Thymus (tissue), 14 donors: ENCODE data around the gene KIR2DL1. TPM values are rescaled to one million over a fixed set of nuclear protein-coding genes. Genes with fewer than 3 reads are reported as not detected.
"Not testable (repeated sequence)": the region's sequence is repeated elsewhere in the genome, so short reads cannot be mapped to it uniquely, and the experiment has no call there.

ENCODE experiments used
- DNase-seq, 9 donors: peaks; one replicate each; pipeline ENCODE4 v3.0.0-alpha.2; 2013; ENCODE audit warnings: low spot score in 9 of 9, low read depth in 6 of 9, missing footprints in 1 of 9
- H3K27ac ChIP-seq, 2 donors: one replicate each; pipeline ENCODE4 v1.5.1; 2013; ENCODE audit warnings: control low read depth in 1 of 2, low read depth in 1 of 2, low read length in 1 of 2, mild to moderate bottlenecking in 1 of 2, moderate library complexity in 1 of 2
- H3K27me3 ChIP-seq, 2 donors: one replicate each; pipeline ENCODE4 v1.5.1; 2013; ENCODE audit warnings: low read length in 1 of 2; ENCODE audit not compliant: control insufficient read depth in 2 of 2, insufficient read depth in 1 of 2
- H3K36me3 ChIP-seq, 2 donors: one replicate each; pipeline ENCODE4 v1.5.1; 2013; ENCODE audit warnings: low read length in 1 of 2, mild to moderate bottlenecking in 1 of 2, moderate library complexity in 1 of 2; ENCODE audit not compliant: control insufficient read depth in 2 of 2, insufficient read depth in 2 of 2
- H3K4me1 ChIP-seq, 2 donors: one replicate each; pipeline ENCODE4 v1.5.1; 2013; ENCODE audit warnings: low read length in 2 of 2; ENCODE audit not compliant: control insufficient read depth in 2 of 2, insufficient read depth in 2 of 2
- H3K4me3 ChIP-seq, 2 donors: one replicate each; pipeline ENCODE4 v1.5.1; 2013; ENCODE audit warnings: low read length in 2 of 2, control low read depth in 1 of 2, mild to moderate bottlenecking in 1 of 2
- H3K9me3 ChIP-seq, 2 donors: one replicate each; pipeline ENCODE4 v1.5.1; 2013; ENCODE audit warnings: low read length in 1 of 2, mild to moderate bottlenecking in 1 of 2; ENCODE audit not compliant: control insufficient read depth in 2 of 2, insufficient read depth in 1 of 2
- WGBS: extraction: QIAGEN DNeasy Blood & Tissue Kit; methylation state at CpG from one replicate; pipeline ENCODE4 v1.1.7; 2013; 5-methylcytosine and 5-hydroxymethylcytosine counted together
- long read RNA-seq, 10 donors: transcript quantifications; one replicate each; lab custom pipeline, GENCODE V29; 2026
- polyA plus RNA-seq: library from polyadenylated mRNA; stranded (reverse); fragments of 200-250 nt; gene quantifications from one replicate; pipeline ENCODE4 v1.2.3, GENCODE V29; 2013
- total RNA-seq: library from RNA; stranded (reverse); fragments of 120-200 nt; gene quantifications from one replicate; pipeline ENCODE4 v1.2.4, GENCODE V29; 2013
- donor health status: healthy.

The KIR2DL1 gene
- total RNA-seq (not detected), polyA plus RNA-seq (0.05 TPM)
- long read RNA-seq, donor 1: 0 reads
- long read RNA-seq, donor 2: 0 reads
- long read RNA-seq, donor 3: 0 reads
- long read RNA-seq, donor 4: 0 reads
- long read RNA-seq, donor 5: 0 reads
- long read RNA-seq, donor 6: 0 reads
- long read RNA-seq, donor 7: 0 reads
- long read RNA-seq, donor 8: 0 reads
- long read RNA-seq, donor 9: 0 reads
- long read RNA-seq, donor 10: 0 reads

DNA sequence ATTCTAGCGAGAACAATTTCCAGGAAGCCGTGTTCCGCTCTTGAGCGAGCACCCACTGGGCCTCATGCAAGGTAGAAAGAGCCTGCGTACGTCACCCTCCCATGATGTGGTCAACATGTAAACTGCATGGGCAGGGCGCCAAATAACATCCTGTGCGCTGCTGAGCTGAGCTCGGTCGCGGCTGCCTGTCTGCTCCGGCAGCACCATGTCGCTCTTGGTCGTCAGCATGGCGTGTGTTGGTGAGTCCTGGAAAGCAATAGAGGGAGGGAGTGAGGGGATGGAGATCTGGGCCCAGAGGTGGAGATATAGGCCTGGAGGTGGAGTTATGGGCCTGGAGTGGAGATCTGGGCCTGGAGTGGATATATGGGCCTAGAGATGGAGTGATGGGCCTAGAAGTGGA lies at the start of gene KIR2DL1:
Gene KIR2DL1 (plus strand): TSS at position 148 of the 400 bp plus-strand sequence. CDS start 58 bp downstream, at position 206.
- not testable (repeated sequence) for H3K27ac ChIP-seq, H3K4me1 ChIP-seq, H3K36me3 ChIP-seq, H3K27me3 ChIP-seq, H3K9me3 ChIP-seq, DNase-seq, H3K4me3 ChIP-seq
- 96% methylated on average over 15 of the region's 15 CpGs for WGBS

DNA sequence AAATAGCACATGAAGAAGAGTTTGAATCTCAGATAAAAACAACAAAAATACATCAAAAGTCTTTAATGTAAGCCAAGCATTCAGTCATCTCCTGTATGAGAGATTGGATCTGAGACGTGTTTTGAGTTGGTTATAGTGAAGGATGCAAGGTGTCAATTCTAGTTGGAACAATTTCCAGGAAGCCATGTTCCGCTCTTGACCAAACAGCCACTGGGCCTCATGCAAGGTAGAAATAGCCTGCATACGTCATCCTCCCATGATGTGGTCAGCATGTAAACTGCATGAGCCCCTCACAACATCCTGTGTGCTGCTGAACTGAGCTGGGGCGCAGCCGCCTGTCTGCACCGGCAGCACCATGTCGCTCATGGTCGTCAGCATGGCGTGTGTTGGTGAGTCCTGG lies 45.5 kb upstream of the KIR2DL1 start, which contains the start of gene KIR3DL3:
Gene KIR3DL3 (plus strand): TSS at position 301 of the 400 bp plus-strand sequence. CDS start 55 bp downstream, at position 356.
- Histone ChIP-seq H3K36me3 (no peaks in the 10 kb centered on the region), H3K4me3 (no peak within 1 kb of the TSS), H3K4me1 (no peaks in the 10 kb centered on the region), H3K27ac (no peak within 1 kb of the TSS), H3K9me3 (no peaks in the 10 kb centered on the region), H3K27me3 (no peaks in the 10 kb centered on the region)
- no peak for DNase-seq
- 93% methylated on average over 9 of the region's 9 CpGs for WGBS

DNA sequence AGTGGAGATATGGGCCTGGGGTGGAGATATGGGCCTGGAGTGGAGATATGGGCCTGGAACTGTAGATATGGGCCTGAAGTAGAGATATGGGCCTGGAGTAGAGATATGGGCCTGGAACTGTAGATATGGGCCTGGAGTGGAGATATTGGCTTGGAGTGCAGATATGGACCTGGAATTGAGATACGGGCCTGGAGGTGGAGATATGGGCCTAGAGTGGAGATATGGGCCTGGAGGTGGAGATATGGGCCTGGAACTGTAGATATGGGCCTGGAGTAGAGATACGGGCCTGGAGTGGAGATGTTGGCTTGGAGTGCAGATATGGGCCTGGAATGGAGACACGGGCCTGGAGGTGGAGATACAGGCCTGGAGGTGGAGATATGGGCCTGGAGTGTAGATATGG lies 44.9 kb upstream of the KIR2DL1 start:
- H3K36me3 ChIP-seq: no peaks in the 10 kb centered on the region
- 74% methylated on average over 3 of the region's 3 CpGs for WGBS
- H3K27me3 ChIP-seq: no peaks in the 10 kb centered on the region
- no peaks in the 10 kb centered on the region for H3K4me1 ChIP-seq
- H3K4me3 ChIP-seq: no peak overlapping the region
- no peaks in the 10 kb centered on the region for H3K9me3 ChIP-seq
- no peak for DNase-seq
- no peak overlapping the region for H3K27ac ChIP-seq

DNA sequence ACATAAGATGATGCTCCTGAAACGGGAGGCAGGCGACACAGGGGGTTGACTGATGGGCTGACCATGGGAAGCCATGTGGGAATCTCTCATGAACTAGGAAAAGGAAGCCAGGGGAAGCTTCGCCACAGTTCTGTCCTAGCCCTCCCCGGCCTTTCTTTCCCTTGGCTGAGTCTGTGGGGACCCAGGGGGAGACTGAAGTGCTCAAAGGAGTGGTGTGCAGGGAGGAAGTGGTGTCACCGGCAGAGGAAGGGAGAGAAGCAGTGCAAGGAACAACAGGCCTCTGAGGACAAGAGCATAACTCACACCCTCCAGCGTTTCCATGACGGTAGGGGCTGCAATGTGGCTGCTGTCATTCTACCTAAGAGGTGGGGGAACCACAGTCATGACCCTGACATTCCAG lies 44.3 kb upstream of the KIR2DL1 start:
- no peaks in the 10 kb centered on the region for H3K4me1 ChIP-seq
- H3K4me3 ChIP-seq: no peak overlapping the region

DNA sequence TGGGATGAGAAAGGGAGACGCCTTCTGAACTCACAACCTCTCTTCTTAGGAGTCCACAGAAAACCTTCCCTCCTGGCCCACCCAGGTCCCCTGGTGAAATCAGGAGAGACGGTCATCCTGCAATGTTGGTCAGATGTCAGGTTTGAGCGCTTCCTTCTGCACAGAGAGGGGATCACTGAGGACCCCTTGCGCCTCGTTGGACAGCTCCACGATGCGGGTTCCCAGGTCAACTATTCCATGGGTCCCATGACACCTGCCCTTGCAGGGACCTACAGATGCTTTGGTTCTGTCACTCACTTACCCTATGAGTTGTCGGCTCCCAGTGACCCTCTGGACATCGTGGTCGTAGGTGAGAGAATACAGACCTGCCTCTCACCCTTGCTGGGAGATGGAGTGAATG lies 42.0 kb upstream of the KIR2DL1 start:
- Histone ChIP-seq H3K27ac (no peak overlapping the region), H3K9me3 (no peaks in the 10 kb centered on the region), H3K4me1 (no peaks in the 10 kb centered on the region), H3K27me3 (no peaks in the 10 kb centered on the region), H3K36me3 (no peaks in the 10 kb centered on the region), H3K4me3 (no peak overlapping the region)
- 88% methylated on average over 10 of the region's 10 CpGs for WGBS
- no peak for DNase-seq

More for the DNA sequence above, 44.3 kb upstream of the KIR2DL1 start:
- H3K9me3 ChIP-seq: no peaks in the 10 kb centered on the region
- no peaks in the 10 kb centered on the region for H3K27me3 ChIP-seq
- no peak overlapping the region for H3K27ac ChIP-seq
- H3K36me3 ChIP-seq: no peaks in the 10 kb centered on the region
- WGBS: 90% methylated on average over 7 of the region's 7 CpGs
- no peak for DNase-seq

DNA sequence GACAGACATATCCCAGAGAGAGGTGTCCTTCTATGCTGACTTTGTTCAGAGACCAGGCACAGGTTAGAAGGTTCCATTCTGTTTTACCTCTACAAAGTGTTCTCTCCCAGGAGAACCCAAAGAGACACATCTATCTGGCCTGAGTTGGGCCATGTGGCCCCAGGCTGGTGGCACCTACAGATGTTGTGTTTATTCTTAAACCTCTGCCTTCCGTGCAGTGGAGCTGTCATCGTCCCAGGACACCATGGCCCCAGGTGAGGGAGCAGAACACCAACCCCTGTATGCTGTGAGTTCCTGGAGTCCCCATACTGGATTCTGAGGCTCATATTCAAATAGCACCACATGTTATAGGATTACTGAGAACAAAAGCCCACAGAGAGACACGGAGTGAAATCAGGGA lies 41.4 kb upstream of the KIR2DL1 start:
- no peaks in the 10 kb centered on the region for H3K4me1 ChIP-seq
- H3K27me3 ChIP-seq: no peaks in the 10 kb centered on the region
- no peak overlapping the region for H3K27ac ChIP-seq
- H3K9me3 ChIP-seq: no peaks in the 10 kb centered on the region
- no peak overlapping the region for H3K4me3 ChIP-seq
- H3K36me3 ChIP-seq: no peaks in the 10 kb centered on the region
- DNase-seq: no peak
- 67% methylated on average over 3 of the region's 3 CpGs for WGBS

DNA sequence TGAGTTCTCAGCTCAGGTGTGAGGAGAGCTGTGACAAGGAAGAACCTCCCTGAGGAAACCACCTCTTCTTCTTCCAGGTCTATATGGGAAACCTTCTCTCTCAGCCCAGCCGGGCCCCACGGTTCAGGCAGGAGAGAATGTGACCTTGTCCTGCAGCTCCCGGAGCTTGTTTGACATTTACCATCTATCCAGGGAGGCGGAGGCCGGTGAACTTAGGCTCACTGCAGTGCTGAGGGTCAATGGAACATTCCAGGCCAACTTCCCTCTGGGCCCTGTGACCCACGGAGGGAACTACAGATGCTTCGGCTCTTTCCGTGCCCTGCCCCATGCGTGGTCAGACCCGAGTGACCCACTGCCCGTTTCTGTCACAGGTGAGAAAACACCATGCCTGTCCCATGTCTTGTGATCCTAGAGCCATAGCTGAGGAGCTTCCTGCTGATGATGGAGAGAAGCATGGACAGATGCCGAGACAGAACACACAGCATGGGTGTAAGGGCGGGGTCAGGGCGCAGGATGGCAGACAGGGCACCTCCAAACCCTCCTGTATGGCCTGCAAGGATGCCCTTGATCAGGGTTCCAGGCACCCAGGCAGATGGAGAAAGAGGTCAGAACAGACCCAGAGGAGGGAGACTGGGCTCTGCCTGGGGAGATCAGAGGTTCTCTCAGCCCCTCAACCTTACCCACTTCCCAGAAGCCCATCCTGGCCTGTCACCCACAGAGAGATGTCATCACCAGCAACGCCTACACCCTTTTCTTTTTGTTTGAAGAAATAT lies 40.0 kb upstream of the KIR2DL1 start:
- Histone ChIP-seq H3K27ac (no peak overlapping the region), H3K36me3 (no peaks in the 10 kb centered on the region), H3K27me3 (no peaks in the 10 kb centered on the region), H3K9me3 (no peaks in the 10 kb centered on the region), H3K4me3 (no peak overlapping the region), H3K4me1 (no peaks in the 10 kb centered on the region)
- WGBS: 82% methylated on average over 15 of the region's 15 CpGs
- DNase-seq: no peak

DNA sequence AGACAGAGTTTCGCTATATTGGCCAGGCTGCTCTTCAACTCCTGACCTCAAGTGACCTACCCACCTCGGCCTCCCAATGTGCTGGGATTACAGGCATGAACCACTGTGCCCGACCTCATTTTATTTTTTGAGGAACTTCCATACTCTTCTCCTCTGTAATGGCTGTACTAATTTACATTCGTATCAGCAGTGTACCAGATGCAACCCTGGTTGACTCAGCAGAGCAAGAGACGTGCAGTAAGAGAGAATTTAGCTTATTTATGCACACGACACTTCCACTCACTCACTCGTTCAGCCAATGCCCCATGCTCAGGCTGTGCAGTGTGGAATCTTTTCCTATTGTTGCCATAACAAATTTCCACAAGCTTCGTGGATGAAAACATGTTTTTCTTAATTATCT lies 38.4 kb upstream of the KIR2DL1 start:
- Histone ChIP-seq H3K36me3 (no peaks in the 10 kb centered on the region), H3K9me3 (no peaks in the 10 kb centered on the region), H3K4me3 (no peak overlapping the region), H3K4me1 (no peaks in the 10 kb centered on the region), H3K27me3 (no peaks in the 10 kb centered on the region), H3K27ac (no peak overlapping the region)
- DNase-seq: no peak
- WGBS: 79% methylated on average over 8 of the region's 8 CpGs

DNA sequence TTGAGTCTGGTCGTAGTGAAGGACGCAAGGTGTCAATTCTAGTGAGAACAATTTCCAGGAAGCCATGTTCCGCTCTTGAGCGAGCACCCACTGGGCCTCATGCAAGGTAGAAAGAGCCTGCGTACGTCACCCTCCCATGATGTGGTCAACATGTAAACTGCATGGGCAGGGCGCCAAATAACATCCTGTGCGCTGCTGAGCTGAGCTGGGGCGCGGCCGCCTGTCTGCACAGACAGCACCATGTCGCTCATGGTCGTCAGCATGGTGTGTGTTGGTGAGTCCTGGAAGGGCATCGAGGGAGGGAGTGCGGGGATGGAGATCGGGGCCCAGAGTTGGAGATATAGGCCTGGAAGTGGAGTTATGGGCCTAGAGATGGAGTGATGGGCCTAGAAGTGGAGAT lies 31.3 kb upstream of the KIR2DL1 start, which contains the start of gene KIR2DL3:
Gene KIR2DL3 (plus strand): TSS at position 208 of the 400 bp plus-strand sequence. CDS start 33 bp downstream, at position 241.
- 96% methylated on average over 16 of the region's 16 CpGs for whole genome bisulfite sequencing
- H3K4me3 ChIP-seq, DNase-seq, H3K27ac ChIP-seq, H3K36me3 ChIP-seq, H3K4me1 ChIP-seq, H3K27me3 ChIP-seq, H3K9me3 ChIP-seq: not testable (repeated sequence)
